Dedifferentiated amniotic fluid mesenchymal stem cell (primary cell): ENCODE results near the gene EPB41L4B.

ENCODE experiments used
- DNase-seq: peaks from one replicate; pipeline ENCODE4 v3.0.0-alpha.2; 2016; ENCODE audit errors: extremely low spot score

The EPB41L4B gene

GRCh38 chr9:109320331-109320741 is 523 bp downstream of the EPB41L4B start:
- DNase-seq, result no peak

- no peak for DNase-seq
These were observed 1.1 kb downstream of the EPB41L4B start for GRCh38 chr9:109319626-109320241.

GRCh38 chr9:109319017-109319625 is 1.7 kb downstream of the EPB41L4B start:
- DNase-seq, result no peak

- DNase-seq, result no peak
These were observed 2.7 kb downstream of the EPB41L4B start for GRCh38 chr9:109317979-109318741.

GRCh38 chr9:109317311-109317978 is 3.4 kb downstream of the EPB41L4B start:
- DNase-seq, result no peak

- no peak for DNase-seq
These were observed 4.6 kb downstream of the EPB41L4B start for GRCh38 chr9:109316207-109316640.

GRCh38 chr9:109315480-109316206 is 5.2 kb downstream of the EPB41L4B start:
- DNase-seq, result no peak

- DNase-seq, result no peak
These were observed 6.8 kb downstream of the EPB41L4B start for GRCh38 chr9:109314011-109314531.

GRCh38 chr9:109313351-109313750 is 7.5 kb downstream of the EPB41L4B start:
- DNase-seq, result no peak

GRCh38 chr9:109312783-109313182 is 8.1 kb downstream of the EPB41L4B start:
- no peak for DNase-seq

GRCh38 chr9:109311731-109312130 is 9.1 kb downstream of the EPB41L4B start:
- DNase-seq, result no peak

GRCh38 chr9:109311286-109311685 is 9.6 kb downstream of the EPB41L4B start:
- no peak for DNase-seq

- no peak for DNase-seq
These were observed 10.4 kb downstream of the EPB41L4B start for GRCh38 chr9:109310486-109310901.

- no peak for DNase-seq
These were observed 11.6 kb downstream of the EPB41L4B start for GRCh38 chr9:109309282-109309681.

GRCh38 chr9:109307380-109308240 is 13.2 kb downstream of the EPB41L4B start:
- DNase-seq, result no peak

- no peak for DNase-seq
These were observed 15.1 kb downstream of the EPB41L4B start for GRCh38 chr9:109305801-109306200.

GRCh38 chr9:109304347-109304746 is 16.5 kb downstream of the EPB41L4B start:
- DNase-seq, result no peak

GRCh38 chr9:109303900-109304299 is 17.0 kb downstream of the EPB41L4B start:
- DNase-seq, result no peak

GRCh38 chr9:109302606-109303005 is 18.3 kb downstream of the EPB41L4B start:
- DNase-seq, result no peak

GRCh38 chr9:109301012-109301411 is 19.8 kb downstream of the EPB41L4B start:
- DNase-seq, result no peak
